MG63 (cell line): ENCODE results near the gene OTUD4. TPM values are rescaled to one million over a fixed set of nuclear protein-coding genes. Genes with fewer than 3 reads are reported as not detected.
"Not testable (repeated sequence)": the region's sequence is repeated elsewhere in the genome, so short reads cannot be mapped to it uniquely, and the experiment has no call there.

Experiments
- DNase-seq: peaks from one replicate; pipeline ENCODE4 v3.0.0-alpha.2; 2020
- H3K27me3 ChIP-seq: fragments of 250-450 bp; sonication (Bioruptor Pico); 2 replicates; pipeline ENCODE4 v1.5.1; 2020; ENCODE audit warnings: mild to moderate bottlenecking, moderate library complexity
- H3K36me3 ChIP-seq: fragments of 250-450 bp; sonication (Bioruptor Pico); 2 replicates; pipeline ENCODE4 v1.5.1; 2020; ENCODE audit warnings: mild to moderate bottlenecking, moderate library complexity
- H3K4me3 ChIP-seq: fragments of 250-450 bp; sonication (Bioruptor Pico); 2 replicates; pipeline ENCODE4 v1.5.1; 2020; ENCODE audit warnings: mild to moderate bottlenecking, moderate library complexity
- H3K9me3 ChIP-seq: fragments of 250-450 bp; sonication (Bioruptor Pico); 2 replicates; pipeline ENCODE4 v1.5.1; 2020; ENCODE audit warnings: mild to moderate bottlenecking, moderate library complexity
- total RNA-seq: library from RNA; depleted of rRNA; stranded (reverse); fragments of >200 nt; shearing (Covaris generic); gene quantifications from 2 replicates; pipeline ENCODE4 v1.2.3, GENCODE V29; 2014; ENCODE audit warnings: low replicate concordance

OTUD4 gene
- total RNA-seq, 1 experiment from 2014 or later, result 5.2 TPM

DNA sequence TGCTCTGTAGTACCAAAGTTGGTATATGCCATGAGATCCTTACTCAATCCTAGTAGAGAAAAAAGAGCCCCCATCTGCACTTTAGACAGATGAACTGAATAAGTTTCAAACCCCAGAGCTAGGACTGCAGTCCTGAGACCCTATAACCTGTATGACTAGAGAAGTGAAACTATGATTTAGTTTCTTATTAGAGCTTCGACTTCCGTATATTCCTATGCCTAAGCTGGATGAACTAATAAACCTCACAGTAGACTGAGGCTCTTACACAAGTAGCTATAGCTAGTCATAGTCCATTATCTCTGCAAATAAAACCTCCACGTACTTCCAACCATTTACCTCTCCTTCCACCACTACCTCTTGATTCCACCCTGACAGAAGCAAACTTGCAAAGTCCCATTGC, 6.3 kb upstream of the OTUD4 start:
- H3K36me3 ChIP-seq, result no peaks in the 10 kb centered on the region
- no peak for DNase-seq
- H3K9me3 ChIP-seq, result no peaks in the 10 kb centered on the region
- H3K27me3 ChIP-seq, result no peaks in the 10 kb centered on the region
- no peak overlapping the region for H3K4me3 ChIP-seq

DNA sequence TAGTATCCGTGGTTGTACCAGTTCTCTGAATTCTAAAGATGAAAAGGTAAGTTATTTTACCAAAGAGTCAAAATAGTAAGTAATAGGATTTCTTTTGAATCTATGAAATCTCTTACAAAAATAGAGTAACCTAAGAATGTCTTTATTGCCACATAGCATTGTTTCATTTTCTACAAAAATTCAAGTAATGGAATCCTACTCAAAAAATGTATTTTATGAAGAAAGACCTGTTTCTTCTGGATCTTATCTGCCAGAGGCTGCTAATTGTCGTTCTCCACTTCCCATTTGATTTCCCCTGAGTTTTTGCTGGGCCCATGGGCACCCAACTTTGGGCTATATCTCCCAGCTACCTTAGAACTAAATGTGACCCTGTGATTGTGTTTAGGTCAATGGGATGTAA, 3.2 kb upstream of the OTUD4 start:
- Histone ChIP-seq H3K27me3 (no peaks in the 10 kb centered on the region), H3K9me3 (no peaks in the 10 kb centered on the region), H3K4me3 (no peak overlapping the region), H3K36me3 (no peaks in the 10 kb centered on the region)
- DNase-seq, result no peak

DNA sequence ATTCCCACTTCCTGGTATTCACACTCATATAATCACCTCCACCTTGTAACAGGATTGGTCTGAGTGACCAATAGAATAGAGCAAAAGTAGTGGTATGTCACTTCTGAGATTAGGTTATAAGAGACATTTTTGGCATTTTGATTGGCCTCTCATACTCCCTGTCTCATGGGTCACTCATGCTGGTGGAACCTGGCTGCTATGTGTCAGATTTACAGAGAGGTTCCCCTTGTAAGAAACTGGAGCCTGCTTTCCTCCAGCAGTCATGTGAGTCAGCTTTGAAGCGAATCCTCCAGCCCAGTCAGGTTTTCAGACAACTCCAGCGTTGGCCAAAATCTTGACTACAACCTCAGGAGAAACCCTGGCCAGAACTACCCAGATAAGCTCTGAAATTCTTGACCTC, 2.6 kb upstream of the OTUD4 start:
- no peak for DNase-seq
- Histone ChIP-seq H3K9me3 (no peaks in the 10 kb centered on the region), H3K36me3 (no peaks in the 10 kb centered on the region), H3K27me3 (no peaks in the 10 kb centered on the region), H3K4me3 (no peak overlapping the region)

DNA sequence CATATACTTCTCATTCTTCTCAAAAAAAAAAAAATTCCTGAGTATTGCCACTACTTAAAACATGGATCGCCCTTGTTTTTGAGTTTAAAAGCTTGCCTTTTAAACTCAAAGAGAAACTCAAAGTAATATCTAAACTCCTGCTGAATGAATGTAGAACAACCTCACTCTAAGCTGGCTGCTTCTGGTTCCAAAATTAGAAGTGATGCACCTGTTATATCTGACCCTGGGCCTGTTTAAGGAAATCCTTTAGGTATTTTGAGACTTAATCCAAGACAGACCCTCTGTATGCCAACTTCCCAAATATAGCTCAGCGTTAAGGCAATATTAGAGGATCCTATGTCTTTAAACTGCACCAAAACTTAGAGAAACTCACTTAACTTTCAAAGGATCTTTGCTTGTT, 1.8 kb upstream of the OTUD4 start:
- Histone ChIP-seq H3K9me3 (no peaks in the 10 kb centered on the region), H3K27me3 (no peaks in the 10 kb centered on the region), H3K36me3 (0 out of 2 replicates have a peak, but pooled peaks cover under 1% of the 10 kb centered on the region), H3K4me3 (no peak overlapping the region)
- DNase-seq, result no peak

DNA sequence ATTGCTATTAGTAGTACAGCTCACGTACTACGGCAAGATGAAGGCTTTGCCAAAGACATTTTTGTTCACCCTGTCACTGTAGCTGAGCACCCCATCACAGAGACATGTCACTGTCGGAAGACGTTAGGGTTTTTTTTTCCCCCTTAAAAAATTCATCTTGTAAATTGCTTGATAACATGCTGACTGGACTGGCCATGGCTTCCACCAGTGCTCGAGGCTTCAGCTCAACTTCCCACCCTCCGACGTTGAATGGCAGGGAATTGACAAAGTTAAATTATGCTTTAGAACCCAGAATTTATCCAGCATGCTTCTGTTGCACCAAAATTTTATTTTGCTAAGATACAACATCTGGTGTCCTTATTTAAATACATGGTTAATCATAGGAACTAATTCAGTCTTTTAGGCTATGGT, 707 bp upstream of the OTUD4 start:
- DNase-seq, result no peak
- no peaks in the 10 kb centered on the region for H3K27me3 ChIP-seq
- peak overlapping the region; percentile 85 for H3K4me3 ChIP-seq
- H3K36me3 ChIP-seq, result peaks cover 4% of the 10 kb centered on the region; the same call in 1 of the 2 replicates
- H3K9me3 ChIP-seq, result no peaks in the 10 kb centered on the region

DNA sequence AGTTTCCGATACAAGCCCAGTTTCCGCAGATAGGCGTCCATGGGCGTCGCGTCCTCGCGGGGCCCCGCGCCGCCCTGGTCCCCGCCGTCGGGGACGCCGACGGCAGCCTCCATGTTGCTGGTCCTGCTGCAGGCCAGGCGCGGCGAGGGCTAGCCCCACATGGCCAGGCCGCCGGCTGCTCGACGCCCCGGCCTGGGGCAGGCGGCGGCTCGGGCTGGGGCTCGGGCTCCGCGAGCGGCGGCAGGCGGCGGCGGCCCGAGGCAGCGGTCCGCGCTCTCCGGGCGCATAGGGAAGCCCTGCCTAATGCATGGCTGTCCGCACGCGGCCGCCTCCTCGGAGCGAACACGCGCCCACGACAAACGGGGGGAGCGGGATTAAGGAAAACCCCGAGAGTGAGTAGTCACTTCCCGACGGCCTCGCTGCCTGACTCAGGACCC, 510 bp downstream of the OTUD4 start:
- DNase-seq, H3K36me3 ChIP-seq, H3K9me3 ChIP-seq, H3K27me3 ChIP-seq: not testable (repeated sequence)
- peak overlapping the region; percentile 85 for H3K4me3 ChIP-seq

DNA sequence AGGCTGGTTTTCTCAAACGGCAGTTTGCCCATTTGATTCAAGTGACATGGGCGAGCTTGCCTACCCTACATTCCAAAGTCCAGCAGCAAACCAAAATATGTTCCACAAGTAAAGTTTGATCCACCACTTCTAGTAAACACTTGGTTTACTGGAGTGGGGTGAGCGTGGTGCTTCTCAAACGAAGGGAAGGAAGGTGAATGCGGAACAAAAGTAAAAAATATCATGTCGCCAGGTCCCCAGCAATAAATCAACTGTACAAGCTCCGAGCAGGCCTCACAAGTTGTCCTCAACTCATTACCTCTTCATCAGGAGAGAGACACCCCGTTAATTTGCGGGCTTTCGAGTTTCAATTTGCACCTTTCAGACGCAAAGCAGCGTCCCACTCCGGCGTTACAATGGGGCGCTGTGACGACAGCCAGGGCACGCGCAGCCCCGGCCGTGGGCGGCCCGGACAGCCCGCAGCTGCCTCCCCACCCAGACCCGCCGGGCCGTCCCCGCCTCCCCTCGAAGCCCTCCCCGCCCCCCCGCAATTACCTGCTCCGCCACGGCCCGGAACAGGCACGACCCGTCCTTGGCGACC, 1.0 kb downstream of the OTUD4 start:
- peaks cover 7% of the 10 kb centered on the region for H3K36me3 ChIP-seq
- peak; percentile 66 for DNase-seq
- H3K4me3 ChIP-seq, result peak overlapping the region; percentile 85

GRCh38 chr4:145178740-145179280, 1.6 kb downstream of the OTUD4 start:
- DNase-seq, result no peak
- Histone ChIP-seq H3K4me3 (peak overlapping the region; percentile 85), H3K27me3 (no peaks in the 10 kb centered on the region), H3K9me3 (no peaks in the 10 kb centered on the region), H3K36me3 (peaks cover 9% of the 10 kb centered on the region)

More for the DNA sequence above, 1.0 kb downstream of the OTUD4 start:
- Histone ChIP-seq H3K9me3 (no peaks in the 10 kb centered on the region), H3K27me3 (no peaks in the 10 kb centered on the region)

GRCh38 chr4:145177906-145178538, 2.4 kb downstream of the OTUD4 start:
- Histone ChIP-seq H3K27me3 (no peaks in the 10 kb centered on the region), H3K9me3 (no peaks in the 10 kb centered on the region), H3K36me3 (peaks cover 14% of the 10 kb centered on the region), H3K4me3 (peak overlapping the region; percentile 85)
- no peak for DNase-seq

- Histone ChIP-seq H3K9me3 (no peaks in the 10 kb centered on the region), H3K36me3 (peaks cover 14% of the 10 kb centered on the region), H3K4me3 (peak overlapping the region; percentile 85), H3K27me3 (no peaks in the 10 kb centered on the region)
- no peak for DNase-seq
Measured at GRCh38 chr4:145177511-145177905, 2.9 kb downstream of the OTUD4 start.

- Histone ChIP-seq H3K9me3 (no peaks in the 10 kb centered on the region), H3K4me3 (peak overlapping the region; percentile 85), H3K36me3 (peaks cover 19% of the 10 kb centered on the region), H3K27me3 (no peaks in the 10 kb centered on the region)
- no peak for DNase-seq
Measured at GRCh38 chr4:145176641-145177432, 3.6 kb downstream of the OTUD4 start.

DNA sequence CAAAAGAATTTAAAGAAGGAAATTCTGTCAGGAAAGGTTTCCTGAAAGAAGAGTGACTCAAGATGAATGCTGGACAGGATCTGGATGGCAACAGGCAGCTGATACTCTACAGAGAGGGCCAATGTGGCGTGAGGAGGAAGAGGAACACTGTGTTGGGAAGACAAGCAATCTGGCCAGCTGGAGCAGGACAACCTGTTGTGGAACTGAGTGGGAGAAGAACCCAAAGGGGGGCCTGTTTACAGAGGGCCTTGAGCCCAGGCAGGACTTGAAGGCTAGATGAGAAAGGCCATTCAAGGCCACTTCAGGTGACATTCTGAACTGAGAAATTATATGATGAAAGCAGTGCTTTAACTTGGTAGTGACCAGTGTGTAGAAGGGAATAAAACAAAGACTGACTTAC, 8.5 kb downstream of the OTUD4 start:
- no peaks in the 10 kb centered on the region for H3K27me3 ChIP-seq

DNA sequence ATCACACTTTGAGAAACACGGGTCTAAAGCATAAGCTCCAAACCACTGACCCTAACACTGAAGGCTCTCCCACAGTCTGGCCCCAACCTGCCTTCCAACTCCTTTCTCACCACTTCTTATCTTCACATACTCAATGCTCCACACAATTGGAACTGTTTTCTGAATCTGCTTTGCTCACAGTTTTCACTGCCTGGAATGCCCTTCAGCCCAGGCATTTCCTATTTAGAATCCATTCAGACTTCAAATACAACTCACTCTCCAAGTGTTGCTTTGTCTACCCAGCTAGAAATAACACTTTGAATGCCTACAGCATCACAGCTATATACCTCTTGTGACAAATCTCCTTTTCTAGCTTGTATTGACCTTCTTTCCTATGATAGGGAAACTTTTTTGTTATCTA, 10.2 kb downstream of the OTUD4 start:
- Histone ChIP-seq H3K36me3 (peaks cover 36% of the 10 kb centered on the region), H3K9me3 (no peaks in the 10 kb centered on the region), H3K27me3 (no peaks in the 10 kb centered on the region), H3K4me3 (no peak overlapping the region)
- DNase-seq, result no peak

More for the DNA sequence above, 8.5 kb downstream of the OTUD4 start:
- no peak overlapping the region for H3K4me3 ChIP-seq
- H3K36me3 ChIP-seq, result peaks cover 35% of the 10 kb centered on the region
- no peaks in the 10 kb centered on the region for H3K9me3 ChIP-seq
- DNase-seq, result no peak

DNA sequence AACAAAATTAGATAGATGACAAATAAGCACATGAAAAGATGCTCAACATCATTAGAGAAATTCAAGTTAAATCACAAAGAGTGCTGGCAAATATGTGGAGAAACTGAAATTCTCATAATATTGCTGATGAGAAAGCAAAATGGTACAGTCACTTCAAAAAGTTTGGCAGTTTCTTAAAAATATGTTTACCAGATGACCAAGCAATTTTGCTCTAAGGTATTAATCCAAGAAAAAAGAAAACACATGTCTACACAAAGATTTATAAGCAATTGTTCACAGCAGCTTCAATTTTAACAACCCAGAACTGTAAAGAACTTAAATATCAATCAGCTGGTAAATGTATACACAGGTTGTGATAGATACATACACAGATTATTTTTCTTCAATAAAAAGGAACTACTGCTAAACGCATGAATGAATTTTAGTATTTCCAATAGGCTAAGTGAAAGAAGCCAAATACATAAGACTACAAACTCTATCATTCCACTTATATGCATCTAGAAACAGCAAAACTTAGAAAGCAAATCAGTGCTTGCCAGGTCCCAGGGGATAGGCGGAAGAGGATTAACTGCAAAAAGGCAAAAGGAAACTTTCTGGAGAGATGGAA, 11.7 kb downstream of the OTUD4 start:
- Histone ChIP-seq H3K36me3 (peaks cover 31% of the 10 kb centered on the region), H3K27me3 (no peaks in the 10 kb centered on the region), H3K4me3 (no peak overlapping the region), H3K9me3 (no peaks in the 10 kb centered on the region)
- no peak for DNase-seq

DNA sequence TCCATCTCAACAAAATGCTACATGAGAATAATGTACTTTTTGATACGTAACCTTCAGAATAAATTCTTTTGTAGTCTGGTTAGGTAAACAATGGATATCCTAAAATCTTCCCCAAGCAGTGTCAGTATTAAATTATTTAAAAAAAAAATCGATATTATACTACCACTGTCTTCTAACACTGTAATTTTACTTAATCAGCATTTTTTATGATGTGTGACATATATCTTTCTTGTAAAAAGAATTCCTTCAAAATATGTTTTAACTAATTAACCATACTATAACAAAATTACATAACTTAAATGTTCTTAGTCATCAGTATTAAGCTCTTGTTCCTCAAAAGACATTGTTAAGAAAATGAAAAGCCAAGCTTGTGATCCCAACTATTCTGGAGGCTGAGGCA, 12.5 kb downstream of the OTUD4 start:
- Histone ChIP-seq H3K27me3 (no peaks in the 10 kb centered on the region), H3K36me3 (peaks cover 27% of the 10 kb centered on the region), H3K4me3 (no peak overlapping the region), H3K9me3 (no peaks in the 10 kb centered on the region)
- DNase-seq, result no peak

DNA sequence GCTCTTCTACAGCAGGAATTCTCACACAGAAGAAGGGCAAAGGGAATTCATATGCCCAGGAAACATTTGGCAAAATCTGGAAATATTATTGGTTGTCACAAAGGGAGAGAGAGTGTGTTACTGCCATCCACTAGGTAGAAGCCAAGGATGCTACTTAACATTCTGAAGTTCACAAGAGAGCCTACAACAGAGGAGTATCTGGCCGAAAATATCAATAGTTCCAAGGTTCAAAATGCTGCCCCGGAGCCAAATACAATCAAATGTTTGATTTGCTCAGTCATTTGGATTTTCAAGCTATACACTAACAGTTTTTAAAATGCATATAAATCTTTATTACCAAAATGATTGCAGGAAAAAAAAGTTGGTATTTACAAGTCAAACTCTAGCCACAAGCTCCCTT, 18.8 kb downstream of the OTUD4 start:
- H3K27me3 ChIP-seq, result no peaks in the 10 kb centered on the region
- DNase-seq, result no peak
- H3K9me3 ChIP-seq, result no peaks in the 10 kb centered on the region
- H3K4me3 ChIP-seq, result no peak overlapping the region
- peaks cover 20% of the 10 kb centered on the region for H3K36me3 ChIP-seq

GRCh38 chr4:145156986-145157385, 23.4 kb downstream of the OTUD4 start:
- peaks cover 32% of the 10 kb centered on the region for H3K36me3 ChIP-seq
- H3K27me3 ChIP-seq, result no peaks in the 10 kb centered on the region
- no peak for DNase-seq
- H3K9me3 ChIP-seq, result no peaks in the 10 kb centered on the region
- no peak overlapping the region for H3K4me3 ChIP-seq
